ENCODE results near the gene PRAMEF7.
"Not testable (repeated sequence)": the region's sequence is repeated elsewhere in the genome, so short reads cannot be mapped to it uniquely, and the experiment has no call there.

PRAMEF7 gene

GRCh38 chr1:12916310-12916709 is at the start of gene PRAMEF7:
TSS of gene PRAMEF7 (plus strand) at chr1:12916610. CDS start at chr1:12917693, 1,083 bp downstream.
- not testable (repeated sequence) for DNase-seq

DNA sequence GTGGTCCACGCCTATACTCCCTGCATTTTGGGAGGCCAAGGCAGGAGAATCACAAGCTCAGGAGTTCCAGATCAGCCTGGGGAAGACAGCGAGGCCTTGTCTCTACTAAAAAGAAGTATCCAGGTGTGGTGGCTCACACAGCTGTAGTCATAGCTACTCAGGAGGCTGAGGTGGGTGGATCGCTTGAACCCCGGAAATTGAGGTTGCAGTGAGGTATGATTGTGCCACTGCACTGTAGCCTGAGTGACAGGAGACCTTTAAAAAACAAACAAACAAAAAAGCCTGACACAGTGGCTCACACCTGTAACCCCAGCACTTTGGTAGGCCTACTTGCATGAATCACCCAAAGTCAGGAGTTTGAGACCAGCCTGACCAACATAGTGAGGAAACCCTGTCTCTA is 38.0 kb upstream of the PRAMEF7 start:
- DNase-seq = not testable (repeated sequence)

- DNase-seq = not testable (repeated sequence)
Observed at GRCh38 chr1:12886101-12886500, 30.3 kb upstream of the PRAMEF7 start, which contains the start of gene PRAMEF4. TSS of gene PRAMEF4 (minus strand) at chr1:12886201. CDS start at chr1:12883394, 2,807 bp downstream.

DNA sequence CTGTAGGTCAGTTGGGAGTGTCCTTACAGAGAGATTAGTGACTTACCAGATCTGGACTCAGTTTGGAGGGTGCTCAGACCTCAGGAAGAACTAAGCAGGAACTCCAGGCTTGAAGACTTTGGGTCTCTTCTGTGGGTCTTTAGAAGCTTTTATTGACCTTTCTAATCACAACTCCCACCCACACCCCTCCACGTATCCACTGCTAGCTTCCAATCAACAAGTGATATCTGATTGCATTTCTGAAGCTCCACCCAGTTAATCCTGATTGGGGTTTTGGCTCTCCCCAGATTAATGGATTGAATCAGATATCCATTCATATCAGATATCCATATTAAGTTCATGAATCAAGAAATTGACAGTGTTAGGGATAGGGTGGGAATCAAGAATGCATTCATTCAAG is 18.2 kb upstream of the PRAMEF7 start, which contains the start of gene PRAMEF10:
TSS of gene PRAMEF10 (minus strand) at position 101 of the 400 bp plus-strand sequence. CDS start 2,423 bp downstream, outside the sequence.
- DNase-seq = not testable (repeated sequence)

DNA sequence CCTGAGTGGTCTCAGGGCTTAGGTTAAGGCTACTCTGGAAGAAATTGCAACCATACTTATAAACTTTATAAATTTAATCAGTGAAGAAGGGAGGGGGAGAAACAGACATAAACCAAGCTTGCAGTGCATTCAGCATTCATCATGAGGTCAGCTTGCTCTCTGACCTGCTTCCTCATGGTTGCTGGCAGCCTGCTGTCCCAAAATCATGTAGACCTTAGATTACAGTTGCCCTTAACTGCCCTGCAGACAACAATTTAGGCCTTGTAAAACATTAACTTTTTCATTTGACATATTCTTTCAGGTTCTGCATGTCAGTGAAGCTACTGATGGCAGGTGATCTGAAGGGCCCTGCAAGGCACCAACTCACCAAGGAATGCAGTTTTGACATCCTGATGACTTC is 17.2 kb upstream of the PRAMEF7 start:
- DNase-seq = not testable (repeated sequence)

- not testable (repeated sequence) for DNase-seq
Observed at GRCh38 chr1:12903793-12904572, 12.4 kb upstream of the PRAMEF7 start.

- peak in 1 of 56 donors; percentile 18 for DNase-seq
Observed at GRCh38 chr1:12921749-12922148, 5.3 kb downstream of the PRAMEF7 start.

GRCh38 chr1:12924368-12924767 is 8.0 kb downstream of the PRAMEF7 start:
- DNase-seq = not testable (repeated sequence)

- DNase-seq = not testable (repeated sequence)
Observed at GRCh38 chr1:12947480-12947879, 31.1 kb downstream of the PRAMEF7 start, which contains the start of gene PRAMEF6. TSS of gene PRAMEF6 (minus strand) at chr1:12947580. CDS start at chr1:12942518, 5,062 bp downstream.
